GM13977 (cell line): ENCODE data around the gene C2CD2.
"Not testable (repeated sequence)": the region's sequence is repeated elsewhere in the genome, so short reads cannot be mapped to it uniquely, and the experiment has no call there.

Experiments
- DNase-seq: peaks from one replicate; pipeline ENCODE4 v3.0.0; 2012; ENCODE audit warnings: low spot score
- in situ Hi-C: fragments of 300-500 bp; cut with MboI; formaldehyde crosslinking; loops from one replicate; pipeline ENCODE4 v1.12.0; 2022; ENCODE audit warnings: low sequenced_read_pairs, low pct_unique_long_range_greater_than_20kb, mixed read lengths, inconsistent platforms; ENCODE audit not compliant: unreplicated experiment
- TF ChIP-seq, protein P1 (sequence below): IDR thresholded peaks from 2 replicates; pipeline ENCODE4 v1.5.1; 2012; ENCODE audit warnings: mild to moderate bottlenecking, control low read depth; ENCODE audit not compliant: insufficient read depth; ENCODE audit errors: extremely low read depth, missing control alignments

The C2CD2 gene

DNA sequence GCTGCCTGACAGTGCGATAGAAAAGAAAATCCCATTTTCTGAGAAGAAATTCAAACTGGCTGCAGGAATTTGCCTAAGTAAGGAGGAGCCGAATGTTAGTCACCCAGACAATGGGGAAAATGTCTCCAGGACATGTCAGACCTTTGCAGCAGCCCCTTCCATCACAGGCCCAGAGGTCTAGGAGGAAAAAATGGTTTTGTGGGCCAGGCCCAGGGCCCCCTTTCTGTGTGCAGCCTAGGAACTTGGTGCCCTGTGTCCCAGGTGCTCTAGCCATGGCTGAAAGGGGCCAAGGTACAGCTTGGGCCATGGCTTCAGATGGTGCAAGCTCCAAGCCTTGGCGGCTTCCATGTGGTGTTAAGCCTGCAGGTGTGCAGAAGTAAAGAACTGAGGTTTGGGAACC, 41.8 kb upstream of the C2CD2 start:
- in situ Hi-C loops = no loop called here
- TF ChIP-seq, protein P1, sequence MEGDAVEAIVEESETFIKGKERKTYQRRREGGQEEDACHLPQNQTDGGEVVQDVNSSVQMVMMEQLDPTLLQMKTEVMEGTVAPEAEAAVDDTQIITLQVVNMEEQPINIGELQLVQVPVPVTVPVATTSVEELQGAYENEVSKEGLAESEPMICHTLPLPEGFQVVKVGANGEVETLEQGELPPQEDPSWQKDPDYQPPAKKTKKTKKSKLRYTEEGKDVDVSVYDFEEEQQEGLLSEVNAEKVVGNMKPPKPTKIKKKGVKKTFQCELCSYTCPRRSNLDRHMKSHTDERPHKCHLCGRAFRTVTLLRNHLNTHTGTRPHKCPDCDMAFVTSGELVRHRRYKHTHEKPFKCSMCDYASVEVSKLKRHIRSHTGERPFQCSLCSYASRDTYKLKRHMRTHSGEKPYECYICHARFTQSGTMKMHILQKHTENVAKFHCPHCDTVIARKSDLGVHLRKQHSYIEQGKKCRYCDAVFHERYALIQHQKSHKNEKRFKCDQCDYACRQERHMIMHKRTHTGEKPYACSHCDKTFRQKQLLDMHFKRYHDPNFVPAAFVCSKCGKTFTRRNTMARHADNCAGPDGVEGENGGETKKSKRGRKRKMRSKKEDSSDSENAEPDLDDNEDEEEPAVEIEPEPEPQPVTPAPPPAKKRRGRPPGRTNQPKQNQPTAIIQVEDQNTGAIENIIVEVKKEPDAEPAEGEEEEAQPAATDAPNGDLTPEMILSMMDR = no peak
- DNase-seq = no peak

DNA sequence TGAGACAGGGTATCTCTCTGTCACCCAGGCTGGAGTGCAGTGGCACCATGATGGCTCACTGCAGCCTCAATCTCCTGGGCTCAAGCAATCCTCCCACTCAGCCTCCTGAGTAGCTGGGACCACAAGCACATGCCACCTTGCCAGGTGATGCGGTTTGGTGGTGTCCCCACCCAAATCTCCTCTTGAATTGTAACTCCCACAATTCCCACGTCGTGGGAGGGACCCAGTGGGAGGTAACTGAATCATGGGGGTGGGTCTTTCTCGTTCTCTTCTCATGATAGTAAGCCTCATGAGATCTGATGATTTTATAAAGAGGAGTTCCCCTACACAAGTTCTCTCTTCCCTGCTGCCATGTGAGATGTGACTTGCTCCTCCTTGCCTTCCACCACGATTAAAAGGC, 40.8 kb upstream of the C2CD2 start:
- DNase-seq, in situ Hi-C loops: not testable (repeated sequence)

DNA sequence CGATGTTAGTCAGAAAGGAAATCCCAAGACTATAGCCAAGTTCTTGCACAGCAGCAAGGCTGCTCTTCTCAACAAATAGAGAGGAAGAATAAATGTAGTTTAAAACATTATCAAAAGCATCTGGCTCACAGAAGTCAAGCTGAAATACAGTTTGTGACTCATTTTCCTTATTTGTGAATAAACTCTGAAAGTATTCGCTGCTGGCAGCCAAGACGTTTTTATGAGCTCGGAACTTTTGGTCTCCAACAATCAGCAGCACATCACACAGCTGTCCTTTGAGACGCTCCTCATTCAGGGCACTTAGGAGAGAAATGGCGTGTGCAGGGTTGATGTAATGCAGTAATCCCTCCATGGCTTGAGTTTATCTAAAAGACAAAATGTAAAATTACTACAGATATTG, 39.9 kb upstream of the C2CD2 start:
- TF ChIP-seq, protein P1 = no peak
- no peak for DNase-seq
- in situ Hi-C loops = no loop called here

DNA sequence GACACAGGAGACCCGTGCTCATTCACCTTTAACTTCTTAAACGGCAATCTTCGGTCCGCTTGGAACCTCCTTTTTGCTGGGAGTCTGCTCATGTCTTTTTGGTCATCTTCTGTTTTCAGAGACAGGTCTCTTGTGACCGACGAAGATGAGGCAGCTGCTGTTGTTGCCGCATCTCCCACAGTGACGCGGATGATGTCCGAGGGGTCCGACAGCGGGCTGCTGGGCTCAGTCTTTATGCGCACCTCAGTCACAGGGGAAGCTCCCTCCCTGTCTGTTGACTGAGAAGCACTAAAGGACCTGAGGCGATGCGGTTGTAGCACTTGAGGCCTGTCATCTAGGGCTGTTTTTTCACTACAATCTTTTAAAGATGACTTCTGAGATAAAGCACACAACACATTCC, 38.8 kb upstream of the C2CD2 start:
- TF ChIP-seq, protein P1 = no peak
- DNase-seq = no peak
- in situ Hi-C loops = no loop called here

DNA sequence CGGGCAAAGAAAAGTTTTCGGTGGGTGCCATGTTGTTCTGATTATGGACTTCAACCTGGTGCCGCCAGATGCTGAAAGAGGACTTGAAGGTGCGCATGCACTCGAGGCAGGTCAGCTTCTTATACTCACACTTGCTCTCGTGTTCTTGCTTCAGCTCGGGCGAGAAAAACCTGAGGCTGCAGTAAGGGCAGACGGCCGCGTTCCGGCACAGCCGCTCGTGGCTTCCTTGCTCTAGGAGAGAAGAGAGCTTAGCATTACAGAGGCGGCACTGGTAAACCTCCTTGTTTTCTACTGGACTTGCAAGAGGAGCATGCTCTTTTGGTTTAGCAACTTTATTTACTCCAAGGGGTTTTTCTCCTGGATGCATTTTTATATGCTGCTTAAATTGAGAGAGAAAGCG, 37.8 kb upstream of the C2CD2 start:
- in situ Hi-C loops = no loop called here
- TF ChIP-seq, protein P1 = no peak
- no peak for DNase-seq

DNA sequence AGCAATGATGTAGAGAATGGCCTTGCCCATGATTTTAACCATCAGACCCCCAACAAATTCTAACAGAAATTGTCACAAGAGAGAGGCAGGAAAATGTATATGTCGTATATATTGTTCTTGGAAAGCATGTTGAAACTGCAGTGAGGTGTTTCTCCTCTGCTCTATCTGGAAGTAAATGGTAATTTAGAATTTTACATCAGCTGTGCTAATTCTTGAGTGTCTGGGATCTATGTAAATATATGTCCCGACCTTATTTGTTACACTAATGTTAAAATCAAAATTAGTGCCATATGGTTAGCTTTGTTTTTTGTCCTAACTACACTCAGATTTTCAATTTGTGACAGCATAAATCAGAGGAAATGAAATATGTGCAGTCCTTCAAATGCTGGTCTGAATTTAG, 35.9 kb upstream of the C2CD2 start:
- TF ChIP-seq, protein P1 = no peak
- DNase-seq = no peak
- in situ Hi-C loops = no loop called here

DNA sequence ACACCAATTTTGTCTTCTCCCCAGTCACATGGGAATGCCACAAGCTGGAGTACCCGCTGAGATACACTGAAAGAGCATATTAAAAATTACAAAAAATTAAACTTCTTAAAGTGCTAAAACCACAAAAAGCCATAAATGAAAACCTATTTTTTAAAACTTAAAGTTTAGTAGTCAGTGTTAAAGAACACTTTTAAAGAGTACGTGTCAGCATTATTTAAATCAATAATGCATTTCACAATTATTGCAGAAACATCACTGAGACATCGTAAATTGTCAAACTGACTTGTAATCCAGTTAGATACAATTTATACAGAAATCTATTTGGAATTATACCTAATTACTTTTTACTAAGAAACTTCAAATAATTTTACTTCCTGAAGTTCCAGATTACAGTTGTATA, 33.5 kb upstream of the C2CD2 start:
- in situ Hi-C loops = no loop called here
- TF ChIP-seq, protein P1 = no peak
- no peak for DNase-seq
